ENCODE results near the gene ZNF407.
"Not testable (repeated sequence)": the region's sequence is repeated elsewhere in the genome, so short reads cannot be mapped to it uniquely, and the experiment has no call there.

Gene ZNF407

DNA sequence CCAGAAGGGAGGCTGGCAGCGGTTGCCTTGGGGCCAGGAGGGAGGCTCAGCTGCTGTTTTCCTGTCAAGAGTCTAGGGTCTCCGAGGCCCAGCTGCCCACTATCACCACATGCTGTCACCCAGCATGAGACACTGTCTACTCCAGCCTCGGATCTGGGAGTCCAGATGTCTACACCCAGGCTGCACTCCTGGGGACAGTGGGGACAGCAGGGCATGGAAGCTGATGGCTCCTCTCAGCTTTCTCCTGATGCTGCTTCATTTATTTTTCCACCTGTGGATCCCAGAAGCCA lies 477.3 kb downstream of the ZNF407 start:
- in situ Hi-C loops (cut with MboI; ENCODE audit: low pct_unique_long_range_greater_than_20kb, low sequenced_read_pairs, unreplicated experiment), result no loop called here
- DNase-seq (ENCODE audit: low spot score), result no peak
- TF ChIP-seq, protein P1, sequence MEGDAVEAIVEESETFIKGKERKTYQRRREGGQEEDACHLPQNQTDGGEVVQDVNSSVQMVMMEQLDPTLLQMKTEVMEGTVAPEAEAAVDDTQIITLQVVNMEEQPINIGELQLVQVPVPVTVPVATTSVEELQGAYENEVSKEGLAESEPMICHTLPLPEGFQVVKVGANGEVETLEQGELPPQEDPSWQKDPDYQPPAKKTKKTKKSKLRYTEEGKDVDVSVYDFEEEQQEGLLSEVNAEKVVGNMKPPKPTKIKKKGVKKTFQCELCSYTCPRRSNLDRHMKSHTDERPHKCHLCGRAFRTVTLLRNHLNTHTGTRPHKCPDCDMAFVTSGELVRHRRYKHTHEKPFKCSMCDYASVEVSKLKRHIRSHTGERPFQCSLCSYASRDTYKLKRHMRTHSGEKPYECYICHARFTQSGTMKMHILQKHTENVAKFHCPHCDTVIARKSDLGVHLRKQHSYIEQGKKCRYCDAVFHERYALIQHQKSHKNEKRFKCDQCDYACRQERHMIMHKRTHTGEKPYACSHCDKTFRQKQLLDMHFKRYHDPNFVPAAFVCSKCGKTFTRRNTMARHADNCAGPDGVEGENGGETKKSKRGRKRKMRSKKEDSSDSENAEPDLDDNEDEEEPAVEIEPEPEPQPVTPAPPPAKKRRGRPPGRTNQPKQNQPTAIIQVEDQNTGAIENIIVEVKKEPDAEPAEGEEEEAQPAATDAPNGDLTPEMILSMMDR (IDR thresholded peaks at IDR 0.05; ENCODE audit: extremely low read depth, insufficient read depth, missing control alignments), result no peak

- in situ Hi-C loops (cut with MboI; ENCODE audit: low pct_unique_long_range_greater_than_20kb, low sequenced_read_pairs, unreplicated experiment), result no loop called here
- DNase-seq (ENCODE audit: low spot score), result no peak
- TF ChIP-seq, protein P1 (IDR thresholded peaks at IDR 0.05; ENCODE audit: extremely low read depth, insufficient read depth, missing control alignments), result no peak
Measured at GRCh38 chr18:75075429-75075841, 477.8 kb downstream of the ZNF407 start.

DNA sequence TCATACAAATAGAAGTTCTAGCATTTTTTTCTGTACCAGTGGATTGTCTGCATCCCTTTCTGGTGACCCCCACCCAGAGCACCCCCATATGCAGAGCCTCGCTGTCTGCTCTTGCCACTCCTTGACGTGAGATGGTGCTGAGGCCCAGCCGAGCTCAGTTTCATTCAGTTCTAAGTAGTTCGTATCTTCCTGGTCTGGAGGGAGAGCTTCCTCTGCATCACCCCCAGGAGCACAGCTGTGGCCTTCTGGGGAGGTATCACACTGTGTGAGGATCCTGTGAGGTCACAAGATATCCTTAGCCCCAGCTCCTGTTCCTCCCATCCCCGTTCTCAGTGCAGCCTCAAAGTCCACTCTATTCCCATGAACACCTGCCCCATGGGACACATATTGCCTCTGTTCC lies 478.6 kb downstream of the ZNF407 start:
- DNase-seq (ENCODE audit: low spot score), result no peak
- in situ Hi-C loops (cut with MboI; ENCODE audit: low pct_unique_long_range_greater_than_20kb, low sequenced_read_pairs, unreplicated experiment), result no loop called here
- TF ChIP-seq, protein P1 (IDR thresholded peaks at IDR 0.05; ENCODE audit: extremely low read depth, insufficient read depth, missing control alignments), result no peak

DNA sequence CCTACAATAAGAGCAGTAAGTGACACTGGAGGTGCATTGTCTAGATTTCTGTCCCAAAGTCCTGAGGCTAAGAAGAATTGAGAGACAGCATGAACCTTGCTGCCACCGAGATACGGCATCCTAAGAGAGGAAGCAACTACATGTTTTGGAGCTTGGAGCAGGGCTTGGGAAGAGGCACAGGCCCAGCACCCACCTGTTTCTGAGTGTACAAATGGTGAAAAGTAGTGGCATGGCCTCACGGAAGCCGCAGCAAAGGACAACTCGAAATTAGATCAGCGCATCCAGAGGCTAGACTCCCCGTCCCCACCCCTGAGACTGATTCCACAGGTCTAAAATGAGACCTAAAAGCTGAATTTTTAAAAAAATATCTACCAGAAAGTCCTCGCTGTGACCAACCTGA lies 483.8 kb downstream of the ZNF407 start:
- in situ Hi-C loops (cut with MboI; ENCODE audit: low pct_unique_long_range_greater_than_20kb, low sequenced_read_pairs, unreplicated experiment), result no loop called here
- TF ChIP-seq, protein P1 (IDR thresholded peaks at IDR 0.05; ENCODE audit: extremely low read depth, insufficient read depth, missing control alignments), result no peak
- no peak for DNase-seq (ENCODE audit: low spot score)

DNA sequence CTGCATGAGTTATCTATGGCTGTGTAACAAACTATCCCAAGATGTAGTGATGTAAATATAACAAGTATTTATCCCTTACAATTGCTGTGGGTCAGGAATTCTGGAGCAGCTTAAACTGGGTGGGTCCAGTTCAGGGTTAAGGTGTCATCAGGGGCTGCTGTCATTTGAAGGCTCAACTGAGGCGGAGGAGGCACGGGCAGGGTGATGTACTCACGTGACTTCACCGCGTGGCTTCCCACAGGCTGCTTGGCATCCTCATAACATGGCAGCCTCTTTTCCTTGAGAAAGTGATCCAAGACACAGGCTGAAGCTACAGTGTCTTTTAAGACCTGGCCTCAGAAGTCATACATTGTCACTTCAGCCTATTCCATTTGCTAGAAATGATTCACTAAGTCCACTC lies 485.5 kb downstream of the ZNF407 start:
- no peak for DNase-seq (ENCODE audit: low spot score)
- TF ChIP-seq, protein P1 (IDR thresholded peaks at IDR 0.05; ENCODE audit: extremely low read depth, insufficient read depth, missing control alignments), result no peak
- in situ Hi-C loops (cut with MboI; ENCODE audit: low pct_unique_long_range_greater_than_20kb, low sequenced_read_pairs, unreplicated experiment), result no loop called here

- no peak for DNase-seq (ENCODE audit: low spot score)
- TF ChIP-seq, protein P1 (IDR thresholded peaks at IDR 0.05; ENCODE audit: extremely low read depth, insufficient read depth, missing control alignments), result no peak
- in situ Hi-C loops (cut with MboI; ENCODE audit: low pct_unique_long_range_greater_than_20kb, low sequenced_read_pairs, unreplicated experiment), result no loop called here
Measured at GRCh38 chr18:75083761-75084160, 486.1 kb downstream of the ZNF407 start.

- DNase-seq (ENCODE audit: low spot score); in situ Hi-C loops (cut with MboI; ENCODE audit: low pct_unique_long_range_greater_than_20kb, low sequenced_read_pairs, unreplicated experiment): not testable (repeated sequence)
Measured at GRCh38 chr18:75085676-75086075, 488.0 kb downstream of the ZNF407 start.
